HEK293 (cell line): ENCODE results near the gene MDFIC.

ENCODE experiments used
- CTCF ChIA-PET: fragments of 350-600 bp; formaldehyde crosslinking; extraction: SDS; loops from one replicate; lab custom pipeline; 2021; ENCODE audit warnings: antibody characterized with exemption; lab: Yijun Ruan, JAX
- POLR2A ChIA-PET: fragments of 300-600 bp; formaldehyde crosslinking; extraction: SDS; loops from one replicate; lab custom pipeline; 2020; ENCODE audit warnings: antibody characterized with exemption, inconsistent platforms; lab: Yijun Ruan, JAX
- H3K27ac ChIP-seq: fragments of 200-500 bp; sonication (Bioruptor generic); 2 replicates; pipeline ENCODE4 v1.5.1; 2014; ENCODE audit warnings: low read depth, low read length, control low read depth, inconsistent platforms; ENCODE audit errors: extremely low read depth
- H3K36me3 ChIP-seq, 2 experiments: fragments of 200-500 bp in 1 of 2; sonication (Bioruptor generic) in 1 of 2; 1 replicate in 1 of 2; 2 replicates in 1 of 2; pipeline ENCODE4 v1.5.1; 2014 to 2017; ENCODE audit warnings: inconsistent platforms in 2 of 2, low read length in 2 of 2; ENCODE audit not compliant: control insufficient read depth in 2 of 2, insufficient read depth in 1 of 2
- H3K4me1 ChIP-seq: fragments of 200-500 bp; sonication (Bioruptor generic); 2 replicates; pipeline ENCODE4 v1.5.1; 2014; ENCODE audit warnings: mild to moderate bottlenecking, low read length, inconsistent platforms; ENCODE audit not compliant: control insufficient read depth, insufficient read depth
- H3K4me3 ChIP-seq: 2 replicates; pipeline ENCODE4 v1.5.1; 2011; ENCODE audit warnings: low read depth, mild to moderate bottlenecking, control low read depth, low read length, moderate library complexity
- H3K9me3 ChIP-seq: fragments of 200-500 bp; sonication (Bioruptor generic); 2 replicates; pipeline ENCODE4 v1.5.1; 2014; ENCODE audit warnings: low read depth, low read length, inconsistent platforms; ENCODE audit not compliant: control insufficient read depth, insufficient read depth
- BCL11B ChIP-seq: fragments of 450-650 bp; formaldehyde crosslinking; IDR thresholded peaks from 2 replicates; pipeline ENCODE4 v1.5.1; 2016; ENCODE audit warnings: low read depth, missing biosample characterization, missing genetic modification characterization
- GLIS2 ChIP-seq: fragments of 450-650 bp; formaldehyde crosslinking; IDR thresholded peaks from 2 replicates; pipeline ENCODE4 v1.5.1; 2016; ENCODE audit warnings: missing biosample characterization, missing genetic modification characterization
- KLF9 ChIP-seq: fragments of 450-650 bp; formaldehyde crosslinking; IDR thresholded peaks from 2 replicates; pipeline ENCODE4 v1.5.1; 2016; ENCODE audit warnings: missing biosample characterization, missing genetic modification characterization, low read depth
- MZF1 ChIP-seq: fragments of 450-650 bp; formaldehyde crosslinking; IDR thresholded peaks from 2 replicates; pipeline ENCODE4 v1.5.1; 2017; ENCODE audit warnings: missing biosample characterization, missing genetic modification characterization, borderline replicate concordance
- SCRT2 ChIP-seq: fragments of 450-650 bp; formaldehyde crosslinking; IDR thresholded peaks from 2 replicates; pipeline ENCODE4 v1.5.1; 2016; ENCODE audit warnings: missing biosample characterization, missing genetic modification characterization
- ZBTB20 ChIP-seq: fragments of 450-650 bp; formaldehyde crosslinking; IDR thresholded peaks from 2 replicates; pipeline ENCODE4 v1.5.1; 2016; ENCODE audit warnings: missing biosample characterization, missing genetic modification characterization
- ZIC2 ChIP-seq: fragments of 450-650 bp; formaldehyde crosslinking; IDR thresholded peaks from 2 replicates; pipeline ENCODE4 v1.5.1; 2016; ENCODE audit warnings: missing biosample characterization, missing genetic modification characterization
- ZNF202 ChIP-seq: fragments of 450-650 bp; formaldehyde crosslinking; IDR thresholded peaks from 2 replicates; pipeline ENCODE4 v1.5.1; 2016; ENCODE audit warnings: missing biosample characterization, missing genetic modification characterization, borderline replicate concordance
- ZNF211 ChIP-seq: fragments of 450-650 bp; formaldehyde crosslinking; IDR thresholded peaks from 2 replicates; pipeline ENCODE4 v1.5.1; 2016; ENCODE audit warnings: low read depth, missing biosample characterization, missing genetic modification characterization
- ZNF292 ChIP-seq: fragments of 450-650 bp; formaldehyde crosslinking; IDR thresholded peaks from 2 replicates; pipeline ENCODE4 v1.5.1; 2016; ENCODE audit warnings: low read depth, missing biosample characterization, missing genetic modification characterization, borderline replicate concordance
- ZNF335 ChIP-seq: fragments of 450-650 bp; formaldehyde crosslinking; conservative IDR thresholded peaks from 2 replicates; pipeline ENCODE4 v1.5.1; 2016; ENCODE audit warnings: missing biosample characterization, missing genetic modification characterization
- ZNF366 ChIP-seq: fragments of 450-650 bp; formaldehyde crosslinking; conservative IDR thresholded peaks from 2 replicates; pipeline ENCODE4 v1.5.1; 2016; ENCODE audit warnings: missing biosample characterization, missing genetic modification characterization
- ZNF394 ChIP-seq: fragments of 450-650 bp; formaldehyde crosslinking; IDR thresholded peaks from 2 replicates; pipeline ENCODE4 v1.5.1; 2016; ENCODE audit warnings: missing biosample characterization, missing genetic modification characterization, mild to moderate bottlenecking, moderate library complexity, borderline replicate concordance
- ZNF501 ChIP-seq: fragments of 450-650 bp; formaldehyde crosslinking; IDR thresholded peaks from 2 replicates; pipeline ENCODE4 v1.5.1; 2016; ENCODE audit warnings: missing biosample characterization, missing genetic modification characterization
- ZNF514 ChIP-seq: fragments of 450-650 bp; formaldehyde crosslinking; IDR thresholded peaks from 2 replicates; pipeline ENCODE4 v1.5.1; 2016; ENCODE audit warnings: missing biosample characterization, missing genetic modification characterization
- ZNF560 ChIP-seq: fragments of 450-650 bp; formaldehyde crosslinking; IDR thresholded peaks from 2 replicates; pipeline ENCODE4 v1.5.1; 2017; ENCODE audit warnings: missing biosample characterization, missing genetic modification characterization, borderline replicate concordance
- ZNF585B ChIP-seq: fragments of 450-650 bp; formaldehyde crosslinking; IDR thresholded peaks from 2 replicates; pipeline ENCODE4 v1.5.1; 2016; ENCODE audit warnings: missing biosample characterization, missing genetic modification characterization
- ZNF777 ChIP-seq: fragments of 450-650 bp; formaldehyde crosslinking; IDR thresholded peaks from 2 replicates; pipeline ENCODE4 v1.5.1; 2017; ENCODE audit warnings: missing biosample characterization, missing genetic modification characterization, borderline replicate concordance
- ZXDB ChIP-seq: fragments of 450-650 bp; formaldehyde crosslinking; IDR thresholded peaks from 2 replicates; pipeline ENCODE4 v1.5.1; 2016; ENCODE audit warnings: missing biosample characterization, missing genetic modification characterization
- TF ChIP-seq, protein P1 (sequence below): fragments of 450-650 bp; formaldehyde crosslinking; IDR thresholded peaks from 2 replicates; pipeline ENCODE4 v1.5.1; 2016; ENCODE audit warnings: missing biosample characterization, missing genetic modification characterization, low read depth
- TF ChIP-seq, protein P2 (sequence below): fragments of 450-650 bp; formaldehyde crosslinking; optimal IDR thresholded peaks from 2 replicates; pipeline ENCODE3; 2016; ENCODE audit warnings: missing biosample characterization, mild to moderate bottlenecking, missing genetic modification characterization
- TF ChIP-seq, protein P3 (sequence below): fragments of 450-650 bp; formaldehyde crosslinking; IDR thresholded peaks from 2 replicates; pipeline ENCODE4 v1.5.1; 2016; ENCODE audit warnings: missing biosample characterization, missing genetic modification characterization
- TF ChIP-seq, protein P4 (sequence below): fragments of 450-650 bp; formaldehyde crosslinking; IDR thresholded peaks from 2 replicates; pipeline ENCODE4 v1.5.1; 2016; ENCODE audit warnings: missing biosample characterization, missing genetic modification characterization
- TF ChIP-seq, protein P5 (sequence below): fragments of 450-650 bp; formaldehyde crosslinking; IDR thresholded peaks from 2 replicates; pipeline ENCODE4 v1.5.1; 2016; ENCODE audit warnings: missing biosample characterization, missing genetic modification characterization

MDFIC gene

DNA sequence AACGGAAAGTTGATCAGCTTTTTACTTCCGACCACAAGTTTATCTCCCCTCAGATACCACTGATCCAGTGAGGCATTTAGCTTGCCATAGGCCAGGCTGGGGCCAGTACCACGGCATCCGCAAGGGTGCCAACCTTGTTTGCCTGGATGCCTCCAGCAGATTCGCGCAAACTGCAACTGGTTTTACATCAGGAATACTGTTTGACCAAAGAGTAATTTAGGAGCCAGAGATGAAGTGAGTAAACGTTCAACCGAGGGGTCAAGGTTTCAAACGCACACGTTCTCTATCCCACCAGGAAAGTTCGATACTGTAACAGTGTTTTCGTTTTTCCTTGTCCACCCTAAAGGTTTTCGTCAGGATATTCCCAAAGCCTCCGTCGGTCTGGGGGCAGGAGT is 266 bp upstream of the MDFIC start (continued):
- no peak for TF ChIP-seq BCL11B
- no peak for TF ChIP-seq ZNF211
- TF ChIP-seq, protein P1, sequence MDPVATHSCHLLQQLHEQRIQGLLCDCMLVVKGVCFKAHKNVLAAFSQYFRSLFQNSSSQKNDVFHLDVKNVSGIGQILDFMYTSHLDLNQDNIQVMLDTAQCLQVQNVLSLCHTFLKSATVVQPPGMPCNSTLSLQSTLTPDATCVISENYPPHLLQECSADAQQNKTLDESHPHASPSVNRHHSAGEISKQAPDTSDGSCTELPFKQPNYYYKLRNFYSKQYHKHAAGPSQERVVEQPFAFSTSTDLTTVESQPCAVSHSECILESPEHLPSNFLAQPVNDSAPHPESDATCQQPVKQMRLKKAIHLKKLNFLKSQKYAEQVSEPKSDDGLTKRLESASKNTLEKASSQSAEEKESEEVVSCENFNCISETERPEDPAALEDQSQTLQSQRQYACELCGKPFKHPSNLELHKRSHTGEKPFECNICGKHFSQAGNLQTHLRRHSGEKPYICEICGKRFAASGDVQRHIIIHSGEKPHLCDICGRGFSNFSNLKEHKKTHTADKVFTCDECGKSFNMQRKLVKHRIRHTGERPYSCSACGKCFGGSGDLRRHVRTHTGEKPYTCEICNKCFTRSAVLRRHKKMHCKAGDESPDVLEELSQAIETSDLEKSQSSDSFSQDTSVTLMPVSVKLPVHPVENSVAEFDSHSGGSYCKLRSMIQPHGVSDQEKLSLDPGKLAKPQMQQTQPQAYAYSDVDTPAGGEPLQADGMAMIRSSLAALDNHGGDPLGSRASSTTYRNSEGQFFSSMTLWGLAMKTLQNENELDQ (tag by site-specific recombination), result no peak

DNA sequence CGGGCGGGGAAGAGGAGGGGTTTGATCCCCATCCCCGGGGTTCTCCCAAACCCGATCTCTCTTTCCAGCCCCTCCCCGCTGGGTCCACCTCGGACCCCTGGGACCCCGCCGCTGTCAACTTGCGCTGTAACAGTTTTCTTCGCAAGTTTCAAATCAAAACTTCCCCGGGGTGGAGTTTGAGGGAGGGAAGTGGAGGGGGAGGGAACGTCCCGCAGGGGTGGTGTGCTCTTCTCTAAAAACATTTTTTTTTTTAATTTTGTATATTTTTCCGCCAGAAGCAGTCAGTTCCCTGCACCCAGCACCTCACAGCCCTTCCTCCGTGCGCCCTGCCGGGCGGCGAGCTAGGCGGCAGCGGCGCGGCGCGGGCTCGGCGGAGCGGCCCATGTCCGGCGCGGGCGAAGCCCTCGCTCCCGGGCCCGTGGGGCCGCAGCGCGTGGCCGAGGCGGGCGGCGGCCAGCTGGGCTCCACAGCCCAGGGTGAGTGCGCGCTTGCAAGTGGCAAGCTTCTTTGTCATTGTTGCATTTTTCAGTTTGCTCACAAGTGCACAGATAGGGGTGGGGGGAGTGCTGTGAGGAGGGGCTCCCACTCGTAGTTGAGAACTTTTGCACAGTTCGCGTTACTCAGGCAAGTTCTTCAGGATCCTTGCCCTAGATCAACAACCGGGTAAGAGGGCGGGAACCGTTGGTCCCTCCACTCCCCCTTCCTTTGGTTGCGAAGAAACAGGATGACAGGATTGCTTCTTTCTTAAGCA is 933 bp downstream of the MDFIC start:
- peaks cover 4% of the 10 kb centered on the region; the same call in 1 of the 2 replicates for H3K4me1 ChIP-seq
- H3K4me3 ChIP-seq, result peak overlapping the region; percentile 87
- no peaks in the 10 kb centered on the region for H3K9me3 ChIP-seq
- CTCF ChIA-PET, result interaction anchor here (0.6 kb wide), 1 partner anchor 588 kb away, joined by 3 read pairs; no protein-coding TSS in a partner anchor
- H3K36me3 ChIP-seq, result no peaks in the 10 kb centered on the region; a peak in 1 of 3 replicates
- peak overlapping the region; percentile 86 for H3K27ac ChIP-seq
- POLR2A ChIA-PET, result interaction anchor here (0.6 kb wide), 1 partner anchor 50 kb away, joined by 3 read pairs; no protein-coding TSS in a partner anchor
- peak; percentile 56; the same call in 1 of the 2 replicates for TF ChIP-seq KLF9 (tag by site-specific recombination)
- 0 out of 2 replicates have a peak, but pooled peaks have one; percentile 3 for TF ChIP-seq ZNF777 (tag by site-specific recombination)
- TF ChIP-seq, protein P2, sequence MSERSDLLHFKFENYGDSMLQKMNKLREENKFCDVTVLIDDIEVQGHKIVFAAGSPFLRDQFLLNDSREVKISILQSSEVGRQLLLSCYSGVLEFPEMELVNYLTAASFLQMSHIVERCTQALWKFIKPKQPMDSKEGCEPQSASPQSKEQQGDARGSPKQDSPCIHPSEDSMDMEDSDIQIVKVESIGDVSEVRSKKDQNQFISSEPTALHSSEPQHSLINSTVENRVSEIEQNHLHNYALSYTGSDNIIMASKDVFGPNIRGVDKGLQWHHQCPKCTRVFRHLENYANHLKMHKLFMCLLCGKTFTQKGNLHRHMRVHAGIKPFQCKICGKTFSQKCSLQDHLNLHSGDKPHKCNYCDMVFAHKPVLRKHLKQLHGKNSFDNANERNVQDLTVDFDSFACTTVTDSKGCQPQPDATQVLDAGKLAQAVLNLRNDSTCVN (tag by site-specific recombination), result peak; percentile 58
- TF ChIP-seq ZNF560, result no peak
- peak; percentile 96 for TF ChIP-seq ZNF335 (tag by site-specific recombination)
- no peak for TF ChIP-seq ZNF292 (tag by site-specific recombination)
- no peak for TF ChIP-seq ZNF202 (tag by site-specific recombination)
- 0 out of 2 replicates have a peak, but pooled peaks have one; percentile 16 for TF ChIP-seq SCRT2 (tag by site-specific recombination)
- peak; percentile 45; the same call in 1 of the 2 replicates for TF ChIP-seq ZNF394 (tag by site-specific recombination)
- no peak for TF ChIP-seq ZNF585B
- TF ChIP-seq, protein P3, sequence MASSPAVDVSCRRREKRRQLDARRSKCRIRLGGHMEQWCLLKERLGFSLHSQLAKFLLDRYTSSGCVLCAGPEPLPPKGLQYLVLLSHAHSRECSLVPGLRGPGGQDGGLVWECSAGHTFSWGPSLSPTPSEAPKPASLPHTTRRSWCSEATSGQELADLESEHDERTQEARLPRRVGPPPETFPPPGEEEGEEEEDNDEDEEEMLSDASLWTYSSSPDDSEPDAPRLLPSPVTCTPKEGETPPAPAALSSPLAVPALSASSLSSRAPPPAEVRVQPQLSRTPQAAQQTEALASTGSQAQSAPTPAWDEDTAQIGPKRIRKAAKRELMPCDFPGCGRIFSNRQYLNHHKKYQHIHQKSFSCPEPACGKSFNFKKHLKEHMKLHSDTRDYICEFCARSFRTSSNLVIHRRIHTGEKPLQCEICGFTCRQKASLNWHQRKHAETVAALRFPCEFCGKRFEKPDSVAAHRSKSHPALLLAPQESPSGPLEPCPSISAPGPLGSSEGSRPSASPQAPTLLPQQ, result peak; percentile 19; the same call in 1 of the 2 replicates
- TF ChIP-seq, protein P4, sequence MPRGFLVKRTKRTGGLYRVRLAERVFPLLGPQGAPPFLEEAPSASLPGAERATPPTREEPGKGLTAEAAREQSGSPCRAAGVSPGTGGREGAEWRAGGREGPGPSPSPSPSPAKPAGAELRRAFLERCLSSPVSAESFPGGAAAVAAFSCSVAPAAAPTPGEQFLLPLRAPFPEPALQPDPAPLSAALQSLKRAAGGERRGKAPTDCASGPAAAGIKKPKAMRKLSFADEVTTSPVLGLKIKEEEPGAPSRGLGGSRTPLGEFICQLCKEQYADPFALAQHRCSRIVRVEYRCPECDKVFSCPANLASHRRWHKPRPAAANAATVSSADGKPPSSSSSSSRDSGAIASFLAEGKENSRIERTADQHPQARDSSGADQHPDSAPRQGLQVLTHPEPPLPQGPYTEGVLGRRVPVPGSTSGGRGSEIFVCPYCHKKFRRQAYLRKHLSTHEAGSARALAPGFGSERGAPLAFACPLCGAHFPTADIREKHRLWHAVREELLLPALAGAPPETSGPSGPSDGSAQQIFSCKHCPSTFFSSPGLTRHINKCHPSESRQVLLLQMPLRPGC (tag by site-specific recombination), result no peak
- TF ChIP-seq ZNF514 (tag by site-specific recombination), result no peak
- TF ChIP-seq ZNF501 (tag by site-specific recombination), result peak; percentile 36; the same call in 1 of the 2 replicates
- TF ChIP-seq GLIS2 (tag by site-specific recombination), result peak; percentile 47
- TF ChIP-seq, protein P5, sequence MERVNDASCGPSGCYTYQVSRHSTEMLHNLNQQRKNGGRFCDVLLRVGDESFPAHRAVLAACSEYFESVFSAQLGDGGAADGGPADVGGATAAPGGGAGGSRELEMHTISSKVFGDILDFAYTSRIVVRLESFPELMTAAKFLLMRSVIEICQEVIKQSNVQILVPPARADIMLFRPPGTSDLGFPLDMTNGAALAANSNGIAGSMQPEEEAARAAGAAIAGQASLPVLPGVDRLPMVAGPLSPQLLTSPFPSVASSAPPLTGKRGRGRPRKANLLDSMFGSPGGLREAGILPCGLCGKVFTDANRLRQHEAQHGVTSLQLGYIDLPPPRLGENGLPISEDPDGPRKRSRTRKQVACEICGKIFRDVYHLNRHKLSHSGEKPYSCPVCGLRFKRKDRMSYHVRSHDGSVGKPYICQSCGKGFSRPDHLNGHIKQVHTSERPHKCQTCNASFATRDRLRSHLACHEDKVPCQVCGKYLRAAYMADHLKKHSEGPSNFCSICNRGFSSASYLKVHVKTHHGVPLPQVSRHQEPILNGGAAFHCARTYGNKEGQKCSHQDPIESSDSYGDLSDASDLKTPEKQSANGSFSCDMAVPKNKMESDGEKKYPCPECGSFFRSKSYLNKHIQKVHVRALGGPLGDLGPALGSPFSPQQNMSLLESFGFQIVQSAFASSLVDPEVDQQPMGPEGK, result peak; percentile 26; the same call in 1 of the 2 replicates
- TF ChIP-seq ZNF366, result peak; percentile 53
- peak; percentile 85; the same call in 1 of the 2 replicates for TF ChIP-seq ZBTB20
- TF ChIP-seq ZIC2, result peak; percentile 4
- TF ChIP-seq ZXDB (tag by site-specific recombination), result peak; percentile 17; the same call in 1 of the 2 replicates
- peak; percentile 50; the same call in 1 of the 2 replicates for TF ChIP-seq MZF1 (tag by site-specific recombination)
